HG02610 (cell line): ENCODE measurements around the gene ANO1.
"Not testable (repeated sequence)": the region's sequence is repeated elsewhere in the genome, so short reads cannot be mapped to it uniquely, and the experiment has no call there.

Experiments
- ATAC-seq: cut with Tn5 transposase; IDR thresholded peaks from one replicate; pipeline ENCODE4 v1.9.1; 2021; ENCODE audit warnings: mild to moderate bottlenecking, moderate library complexity; ENCODE audit not compliant: unreplicated experiment

ANO1 gene

GRCh38 chr11:70078095-70078780, at the start of gene ANO1:
ANO1 (plus strand) TSS chr11:70078317; CDS start chr11:70078607, 290 bp downstream.
- ATAC-seq = no peak

GRCh38 chr11:70029115-70029860, 48.8 kb upstream of the ANO1 start:
- ATAC-seq = no peak

GRCh38 chr11:70029861-70030380, 48.2 kb upstream of the ANO1 start:
- no peak for ATAC-seq

- no peak for ATAC-seq
Observed at GRCh38 chr11:70030412-70030811, 47.7 kb upstream of the ANO1 start.

GRCh38 chr11:70031631-70032469, 46.3 kb upstream of the ANO1 start:
- ATAC-seq = no peak

- ATAC-seq = no peak
Observed at GRCh38 chr11:70032470-70032795, 45.7 kb upstream of the ANO1 start.

- no peak for ATAC-seq
Observed at GRCh38 chr11:70032943-70033710, 45.0 kb upstream of the ANO1 start.

- ATAC-seq = no peak
Observed at GRCh38 chr11:70033711-70034070, 44.4 kb upstream of the ANO1 start.

GRCh38 chr11:70034740-70035365, 43.3 kb upstream of the ANO1 start:
- ATAC-seq = no peak

- ATAC-seq = not testable (repeated sequence)
Observed at GRCh38 chr11:70035665-70036064, 42.5 kb upstream of the ANO1 start.

- no peak for ATAC-seq
Observed at GRCh38 chr11:70036971-70037882, 40.9 kb upstream of the ANO1 start.

GRCh38 chr11:70038034-70038834, 39.9 kb upstream of the ANO1 start:
- no peak for ATAC-seq

- ATAC-seq = no peak
Observed at GRCh38 chr11:70040452-70040851, 37.7 kb upstream of the ANO1 start.

GRCh38 chr11:70040869-70041501, 37.1 kb upstream of the ANO1 start:
- no peak for ATAC-seq

- no peak for ATAC-seq
Observed at GRCh38 chr11:70043482-70043881, 34.6 kb upstream of the ANO1 start.

- ATAC-seq = no peak
Observed at GRCh38 chr11:70046089-70046488, 32.0 kb upstream of the ANO1 start.

- no peak for ATAC-seq
Observed at GRCh38 chr11:70048279-70049024, 29.7 kb upstream of the ANO1 start.
